GM12874 (cell line): Measurements from ENCODE around the gene GPR18.

Experiments
- CTCF ChIP-seq: IDR thresholded peaks from 2 replicates; pipeline ENCODE4 v1.5.1; 2011; ENCODE audit warnings: low read depth, mild to moderate bottlenecking, control low read depth, low read length, moderate library complexity; ENCODE audit not compliant: insufficient read depth

GPR18 gene

GRCh38 chr13:99289674-99290337 lies 31.6 kb upstream of the GPR18 start:
- TF ChIP-seq CTCF, result no peak

DNA sequence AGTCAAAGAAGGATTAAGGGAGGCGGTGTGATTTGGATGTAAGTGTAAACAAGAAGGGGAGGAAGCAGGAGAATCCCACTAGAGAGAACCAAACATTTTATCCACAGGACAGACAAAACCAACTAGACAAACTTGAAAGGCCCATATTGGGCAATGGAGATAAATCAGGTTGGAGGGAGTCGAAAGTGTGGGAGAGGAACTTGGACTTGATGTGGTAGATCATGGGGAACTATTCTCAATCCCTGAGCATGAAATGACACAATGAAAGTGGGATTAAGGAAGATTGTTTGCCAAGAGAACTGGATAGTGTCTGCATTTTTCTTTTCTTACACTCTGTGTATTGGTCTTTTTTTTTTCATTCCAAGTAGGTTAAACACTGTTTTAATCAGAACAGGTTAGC lies 31.1 kb upstream of the GPR18 start:
- no peak for TF ChIP-seq CTCF

- no peak for TF ChIP-seq CTCF
Measured at GRCh38 chr13:99288089-99288488, 29.9 kb upstream of the GPR18 start.

DNA sequence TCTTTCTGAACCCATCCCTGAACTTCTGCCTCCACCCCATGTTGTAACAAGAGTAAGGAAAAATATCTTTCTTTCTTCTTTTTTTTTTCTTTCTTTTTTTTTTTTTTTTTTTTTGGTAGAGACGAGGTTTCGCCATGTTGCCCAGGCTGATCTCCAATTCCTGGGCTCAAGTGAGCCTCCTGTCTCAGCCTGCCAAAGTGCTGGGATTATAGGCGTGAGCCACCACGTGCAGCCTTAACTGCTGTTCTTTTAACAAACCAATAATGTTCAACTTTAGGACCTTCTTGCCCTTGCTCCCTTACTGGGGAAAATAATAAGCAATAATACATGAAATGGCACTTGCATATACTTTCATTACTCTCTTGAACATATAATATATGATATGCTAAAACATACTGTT lies 29.4 kb upstream of the GPR18 start:
- no peak for TF ChIP-seq CTCF

DNA sequence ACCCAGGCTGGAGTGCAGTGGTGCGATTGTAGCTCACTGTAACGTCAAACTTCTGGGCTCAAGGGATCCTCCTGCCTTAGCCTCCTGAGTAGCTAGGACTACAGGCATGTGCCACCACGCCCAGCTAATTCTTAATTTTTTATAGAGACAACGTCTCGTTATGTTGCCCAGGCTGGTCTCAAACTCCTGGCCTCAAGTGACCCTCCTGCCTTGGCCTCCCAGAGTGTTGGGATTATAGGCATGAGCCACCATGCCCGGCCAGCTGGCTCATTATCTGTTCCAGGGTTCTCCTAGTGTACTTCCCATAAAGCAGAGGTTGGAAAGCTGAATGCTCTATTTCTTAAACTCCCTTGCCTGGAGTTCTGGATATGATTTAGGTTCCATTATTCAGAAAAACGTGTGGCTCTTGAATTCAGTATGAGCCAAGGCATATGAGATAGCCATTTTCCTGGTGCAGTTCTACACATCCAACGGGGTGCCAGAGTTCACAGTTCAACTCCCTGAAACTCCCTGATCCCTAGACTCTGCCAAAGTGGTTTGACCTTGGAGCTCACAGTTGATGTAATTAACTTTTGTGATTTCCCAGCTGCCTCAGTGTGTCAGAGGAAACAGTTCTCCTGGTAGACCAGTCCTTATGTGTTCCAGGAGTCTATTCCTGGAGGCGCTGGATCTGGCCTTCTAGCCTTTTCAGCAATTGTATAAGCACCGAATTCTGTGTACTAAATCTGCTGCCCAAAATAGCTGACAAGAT lies 27.4 kb upstream of the GPR18 start:
- no peak for TF ChIP-seq CTCF

- TF ChIP-seq CTCF, result no peak
Measured at GRCh38 chr13:99282264-99283231, 24.4 kb upstream of the GPR18 start.

- TF ChIP-seq CTCF, result no peak
Measured at GRCh38 chr13:99281811-99282263, 23.7 kb upstream of the GPR18 start.
